ENCODE results near the gene DERA.

DNA sequence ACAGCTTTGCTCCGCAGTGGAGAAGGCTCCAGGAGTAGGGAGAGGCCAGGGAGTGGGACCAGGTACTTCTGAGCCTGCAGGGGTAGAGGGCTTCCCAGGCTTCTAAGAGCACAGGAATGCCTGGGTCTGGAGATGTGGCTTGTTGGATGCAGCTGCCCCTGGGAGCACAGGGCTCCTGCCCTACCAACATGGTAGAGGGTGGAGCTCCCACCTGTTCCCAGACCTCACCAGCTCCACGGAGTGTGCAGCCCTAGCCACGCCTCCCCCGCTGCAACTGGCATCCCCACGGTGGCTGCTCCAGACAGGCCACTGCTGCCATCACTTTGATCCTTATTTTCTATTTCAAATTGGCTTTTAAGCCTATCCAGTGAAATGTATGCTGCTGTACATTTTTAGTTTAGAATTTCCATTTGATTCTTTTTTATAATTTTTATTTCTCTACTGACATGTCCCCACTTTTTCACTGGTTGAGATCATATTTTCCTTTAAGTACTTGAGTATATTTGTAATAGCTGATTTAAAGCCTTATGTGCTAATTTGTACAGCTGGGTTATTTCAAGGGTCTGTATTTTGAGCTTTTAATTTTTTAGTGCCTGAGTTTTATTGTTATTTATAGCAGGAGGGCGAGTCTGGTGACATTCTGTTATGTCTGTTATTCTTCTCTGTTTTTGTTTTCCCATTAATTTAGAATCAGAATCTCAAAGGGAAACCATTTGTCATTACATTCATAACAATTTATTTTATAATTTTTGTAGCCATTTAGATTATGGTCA is 78.0 kb downstream of the DERA start:
- no peak for TF ChIP-seq POLR2AphosphoS5 (IDR thresholded peaks at IDR 0.05; ENCODE audit: low read depth, low read length)
- no peak for TF ChIP-seq CHD1 (IDR thresholded peaks at IDR 0.05; ENCODE audit: low read depth, low read length)
- TF ChIP-seq, protein P1, sequence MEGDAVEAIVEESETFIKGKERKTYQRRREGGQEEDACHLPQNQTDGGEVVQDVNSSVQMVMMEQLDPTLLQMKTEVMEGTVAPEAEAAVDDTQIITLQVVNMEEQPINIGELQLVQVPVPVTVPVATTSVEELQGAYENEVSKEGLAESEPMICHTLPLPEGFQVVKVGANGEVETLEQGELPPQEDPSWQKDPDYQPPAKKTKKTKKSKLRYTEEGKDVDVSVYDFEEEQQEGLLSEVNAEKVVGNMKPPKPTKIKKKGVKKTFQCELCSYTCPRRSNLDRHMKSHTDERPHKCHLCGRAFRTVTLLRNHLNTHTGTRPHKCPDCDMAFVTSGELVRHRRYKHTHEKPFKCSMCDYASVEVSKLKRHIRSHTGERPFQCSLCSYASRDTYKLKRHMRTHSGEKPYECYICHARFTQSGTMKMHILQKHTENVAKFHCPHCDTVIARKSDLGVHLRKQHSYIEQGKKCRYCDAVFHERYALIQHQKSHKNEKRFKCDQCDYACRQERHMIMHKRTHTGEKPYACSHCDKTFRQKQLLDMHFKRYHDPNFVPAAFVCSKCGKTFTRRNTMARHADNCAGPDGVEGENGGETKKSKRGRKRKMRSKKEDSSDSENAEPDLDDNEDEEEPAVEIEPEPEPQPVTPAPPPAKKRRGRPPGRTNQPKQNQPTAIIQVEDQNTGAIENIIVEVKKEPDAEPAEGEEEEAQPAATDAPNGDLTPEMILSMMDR (IDR thresholded peaks at IDR 0.05; ENCODE audit: control extremely low read depth in 1 of 3, insufficient read depth in 1 of 3, low read depth in 1 of 3, low read length in 3 of 3), result no peak
